Adrenal gland (tissue), 5 donors: ENCODE data around the gene OSM.

Experiments
- CTCF ChIP-seq, 6 experiments: fragments of 450-650 bp in 4 of 6; fragments of 200-600 bp in 2 of 6; sonication (generic) in 1 of 6; IDR thresholded peaks; 1 replicate in 5 of 6; 2 replicates in 1 of 6; pipeline versions ENCODE4 v1.5.1 to v1.8.0; 2016 to 2021; ENCODE audit warnings: antibody characterized with exemption in 6 of 6, mild to moderate bottlenecking in 2 of 6, moderate library complexity in 1 of 6
- POLR2A ChIP-seq, 2 donors: fragments of 450-650 bp; IDR thresholded peaks; one replicate each; pipeline ENCODE4 v1.6.1; 2017; ENCODE audit warnings: antibody characterized with exemption in 2 of 2, mild to moderate bottlenecking in 2 of 2, moderate library complexity in 1 of 2
- donor health status: DM: no; HTN: no; CAD: no.

DNA sequence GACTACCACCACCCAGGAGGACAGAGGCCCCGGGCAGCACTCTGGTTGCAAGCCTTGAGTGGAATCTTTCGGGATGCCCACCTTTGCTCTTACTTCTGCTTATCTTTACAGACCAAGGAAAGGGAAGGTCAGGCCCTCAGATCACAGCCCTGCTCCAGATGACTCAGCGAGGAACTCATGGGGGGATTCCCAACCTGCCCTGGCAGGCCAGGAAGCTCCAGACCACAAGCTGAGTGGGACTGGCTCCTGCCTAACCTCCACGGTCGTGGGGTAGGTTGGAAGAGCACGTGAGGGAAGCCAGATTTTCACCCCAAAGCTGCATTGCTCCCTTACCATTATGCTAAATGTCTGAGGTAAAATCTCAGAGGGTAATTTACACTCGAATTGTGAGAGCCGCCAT, 48.3 kb upstream of the OSM start:
- TF ChIP-seq CTCF (IDR thresholded peaks at IDR 0.05) (no peak), POLR2A (IDR thresholded peaks at IDR 0.05) (no peak)
